ENCODE results near the gene RAB29. TPM values are rescaled to one million over a fixed set of nuclear protein-coding genes. Genes with fewer than 3 reads are reported as not detected.

RAB29 gene
- total and polyA plus RNA-seq, 9 of the 15 experiments (the other 6 are each of a cell fraction or from before 2014, with no cell fraction given) = 6.3 to 17.6 (median 8.0) TPM

DNA sequence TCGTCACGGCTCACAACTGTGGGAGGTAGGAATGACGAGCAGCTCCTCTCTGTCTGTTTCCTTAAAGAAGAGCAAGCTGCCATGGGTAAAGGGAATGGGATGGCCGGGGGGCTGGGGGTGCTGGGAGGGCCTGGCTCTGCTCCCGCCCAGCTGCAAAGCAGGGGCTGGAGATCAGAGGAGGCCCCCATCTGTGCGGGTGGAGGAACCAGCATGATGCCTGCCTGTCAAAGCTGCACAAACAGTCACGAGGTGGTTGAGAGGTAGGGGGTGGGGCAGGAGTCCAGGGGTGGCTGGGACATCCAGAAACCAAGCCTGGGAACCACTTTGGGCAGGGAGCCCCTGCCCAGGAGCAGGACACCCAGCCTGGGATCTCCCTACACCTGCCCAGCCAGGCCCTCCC, 25.1 kb upstream of the RAB29 start:
- H4K20me1 ChIP-seq (replicated peaks; ENCODE audit: control insufficient read depth, insufficient read depth, low read length) = peaks cover 2% of the 10 kb centered on the region
- peaks cover 3% of the 10 kb centered on the region for H3K9me1 ChIP-seq (ENCODE audit: control insufficient read depth, insufficient read depth, low read length)
- FAIRE-seq (no peak), DNase-seq (ENCODE audit: extremely low read depth in 1 of 4, low spot score in 3 of 4) (no peak), ATAC-seq (no peak)
- no peaks in the 10 kb centered on the region for H3K9me3 ChIP-seq (replicated peaks; ENCODE audit: control insufficient read depth, insufficient read depth, low read depth, low read length)
- peaks cover 8 to 22% of the 10 kb centered on the region in 2 experiments; a peak in 4 of 5 replicates for H3K4me1 ChIP-seq (replicated peaks in 1 of 2; ENCODE audit: control insufficient read depth in 2 of 2, insufficient read depth in 2 of 2, low read length in 2 of 2)
- no peak overlapping the region for H3K27ac ChIP-seq (ENCODE audit: extremely low read depth, low read depth, low read length)
- POLR2A ChIA-PET = interaction anchor here (0.6 to 1.1 kb wide), 3 partner anchors 10 to 16 kb away, joined by 3 read pairs; no protein-coding TSS in a partner anchor
- TF ChIP-seq SAFB (IDR thresholded peaks at IDR 0.05; ENCODE audit: borderline replicate concordance, low read depth, low read length) = no peak
- TF ChIP-seq MECOM (CRISPR knock-in tag; IDR thresholded peaks at IDR 0.05) = no peak
- no peak for TF ChIP-seq HNRNPUL1 (IDR thresholded peaks at IDR 0.05; ENCODE audit: low read length)
- TF ChIP-seq, protein P1, sequence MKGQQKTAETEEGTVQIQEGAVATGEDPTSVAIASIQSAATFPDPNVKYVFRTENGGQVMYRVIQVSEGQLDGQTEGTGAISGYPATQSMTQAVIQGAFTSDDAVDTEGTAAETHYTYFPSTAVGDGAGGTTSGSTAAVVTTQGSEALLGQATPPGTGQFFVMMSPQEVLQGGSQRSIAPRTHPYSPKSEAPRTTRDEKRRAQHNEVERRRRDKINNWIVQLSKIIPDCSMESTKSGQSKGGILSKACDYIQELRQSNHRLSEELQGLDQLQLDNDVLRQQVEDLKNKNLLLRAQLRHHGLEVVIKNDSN (CRISPR knock-in tag; IDR thresholded peaks at IDR 0.05) = no peak
- TF ChIP-seq NFRKB (IDR thresholded peaks at IDR 0.05; ENCODE audit: low read depth) = no peak
- TF ChIP-seq, protein P2, sequence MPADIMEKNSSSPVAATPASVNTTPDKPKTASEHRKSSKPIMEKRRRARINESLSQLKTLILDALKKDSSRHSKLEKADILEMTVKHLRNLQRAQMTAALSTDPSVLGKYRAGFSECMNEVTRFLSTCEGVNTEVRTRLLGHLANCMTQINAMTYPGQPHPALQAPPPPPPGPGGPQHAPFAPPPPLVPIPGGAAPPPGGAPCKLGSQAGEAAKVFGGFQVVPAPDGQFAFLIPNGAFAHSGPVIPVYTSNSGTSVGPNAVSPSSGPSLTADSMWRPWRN (IDR thresholded peaks at IDR 0.05; ENCODE audit: low read depth) = no peak
- H3K27me3 ChIP-seq (ENCODE audit: control insufficient read depth in 2 of 2, insufficient read depth in 2 of 2, low read length in 2 of 2) = no peaks in the 10 kb centered on the region
- 55% methylated on average over 7 of the region's 7 CpGs for WGBS (ENCODE audit: insufficient coverage, low coverage, missing lambda C conversion rate)
- H3K9ac ChIP-seq (ENCODE audit: insufficient read depth in 1 of 2, low read depth in 2 of 2, low read length in 2 of 2) = peak overlapping the region in 1 of 2 experiments; percentile 17; a peak in 1 of 4 replicates
- intact Hi-C loops (cut with micrococcal nuclease) (no loop called here), in situ Hi-C loops (cut with MboI) (no loop called here)
- H3K4me2 ChIP-seq (ENCODE audit: insufficient read depth, low read length) = no peak overlapping the region
- CTCF ChIA-PET (ENCODE audit: low intra/inter-chr PET ratio) = no interaction called here
- no peak overlapping the region for H3K4me3 ChIP-seq
- no peaks in the 10 kb centered on the region for H3K79me2 ChIP-seq (ENCODE audit: control insufficient read depth, insufficient read depth, low read length)
- H3K36me3 ChIP-seq (ENCODE audit: control insufficient read depth, insufficient read depth, low read length) = peaks cover 42% of the 10 kb centered on the region; the same call in 2 of the 3 replicates
- no peak overlapping the region for H2AFZ ChIP-seq (ENCODE audit: low read depth, low read length)
- BruUV-seq (replicated peaks) = no TSS peak

Measured in K562 (cell line).